ENCODE results near the gene NFS1.

- TF ChIP-seq CTCF (IDR thresholded peaks at IDR 0.05) (no peak), POLR2A (IDR thresholded peaks at IDR 0.05) (no peak)
Measured at GRCh38 chr20:35665949-35666288, 33.2 kb downstream of the NFS1 start.
